ENCODE measurements around the gene B4GALNT3. TPM values are rescaled to one million over a fixed set of nuclear protein-coding genes. Genes with fewer than 3 reads are reported as not detected.

Gene B4GALNT3
- total RNA-seq, 2 donors from 2014 or later = 3.5 to 4.7 TPM

- Mint-ChIP-seq H3K4me1 (peaks cover 37% of the 10 kb centered on the region), H3K9me3 (no peaks in the 10 kb centered on the region), H3K4me3 (no peak overlapping the region), H3K27ac (no peak overlapping the region), H3K27me3 (no peaks in the 10 kb centered on the region), H3K36me3 (ENCODE audit: low read depth) (peaks cover 8% of the 10 kb centered on the region)
- ATAC-seq (replicated peaks) = no peak
These were observed 101.1 kb downstream of the B4GALNT3 start for GRCh38 chr12:560691-561390.

DNA sequence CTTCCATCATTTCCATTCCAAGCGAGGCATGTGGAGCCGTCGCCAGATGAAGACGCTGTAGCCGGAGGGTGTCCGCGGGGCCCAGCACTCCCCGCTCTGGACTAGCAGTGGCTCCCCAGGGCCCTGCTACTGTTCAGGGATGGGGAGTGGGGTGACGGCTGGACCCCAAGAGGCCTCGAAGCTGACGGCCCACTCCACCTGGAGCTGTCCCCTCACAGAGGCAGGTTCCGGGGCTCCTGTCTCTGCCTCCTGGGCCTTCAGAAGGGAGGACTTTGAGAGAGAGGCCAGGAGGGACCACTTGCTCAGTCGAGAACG lies 101.6 kb downstream of the B4GALNT3 start:
- H3K4me1 Mint-ChIP-seq = peaks cover 42% of the 10 kb centered on the region
- no peak for ATAC-seq (replicated peaks)
- H3K36me3 Mint-ChIP-seq (ENCODE audit: low read depth) = peaks cover 8% of the 10 kb centered on the region
- no peaks in the 10 kb centered on the region for H3K27me3 Mint-ChIP-seq
- H3K27ac Mint-ChIP-seq = no peak overlapping the region
- no peaks in the 10 kb centered on the region for H3K9me3 Mint-ChIP-seq
- H3K4me3 Mint-ChIP-seq = no peak overlapping the region

DNA sequence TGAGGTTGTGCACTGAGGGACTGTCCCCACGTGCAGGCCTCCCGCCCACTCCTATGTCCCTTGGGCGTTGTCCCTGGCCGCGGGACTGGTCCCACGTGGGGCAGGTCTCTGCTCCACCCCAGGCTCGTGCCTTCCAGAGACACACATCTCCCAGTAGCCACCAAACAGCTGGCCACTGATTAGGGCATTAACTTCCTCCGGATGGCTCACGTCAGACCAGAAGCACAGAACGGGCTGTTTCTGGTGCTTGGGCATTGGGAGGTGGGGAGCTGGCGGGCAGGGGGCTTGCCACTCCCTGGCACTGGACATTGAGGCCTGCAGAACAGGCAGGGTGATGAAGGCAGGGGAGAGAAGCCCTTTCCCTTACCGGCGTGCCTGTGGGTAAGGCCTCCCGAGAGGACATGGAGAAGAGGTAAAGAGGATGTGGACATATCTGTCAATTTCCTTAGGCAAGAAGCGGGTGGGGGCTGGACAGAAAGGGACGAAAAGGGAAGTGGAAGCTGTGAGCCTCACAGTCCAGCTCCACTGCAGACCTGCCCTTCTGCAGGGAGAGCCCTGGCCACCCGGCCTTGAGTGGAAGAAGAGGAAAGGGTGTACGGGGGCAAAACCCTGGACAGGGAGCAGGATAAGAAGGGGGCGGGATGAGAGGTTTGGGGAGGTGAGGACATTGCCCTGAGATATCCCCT lies 102.3 kb downstream of the B4GALNT3 start:
- Mint-ChIP-seq H3K4me1 (peaks cover 42% of the 10 kb centered on the region), H3K27me3 (no peaks in the 10 kb centered on the region), H3K4me3 (peak overlapping the region; percentile 57)

DNA sequence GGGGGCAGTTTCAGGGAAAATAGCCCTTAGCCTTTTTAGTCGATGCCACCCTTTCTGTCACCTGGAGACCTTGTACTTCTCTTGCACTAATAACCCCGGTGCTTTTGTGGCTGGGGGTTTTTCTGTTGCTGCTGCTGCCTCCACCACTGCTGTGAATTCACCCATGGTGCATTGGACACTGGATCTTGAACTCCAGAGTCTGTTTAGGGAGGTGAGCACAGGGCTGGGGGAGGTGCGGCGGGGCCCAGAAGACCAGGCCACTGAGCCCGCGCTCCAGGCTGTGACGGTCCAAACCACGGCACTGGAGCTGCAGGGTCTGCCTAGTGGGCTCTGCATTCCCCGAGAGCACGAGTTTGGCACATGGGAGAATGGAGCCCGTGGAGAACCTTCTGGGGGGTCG lies 102.9 kb downstream of the B4GALNT3 start:
- ATAC-seq (replicated peaks) = no peak
- H3K9me3 Mint-ChIP-seq = no peaks in the 10 kb centered on the region
- peak overlapping the region; percentile 57 for H3K4me3 Mint-ChIP-seq
- H3K36me3 Mint-ChIP-seq (ENCODE audit: low read depth) = peaks cover 8% of the 10 kb centered on the region
- H3K27ac Mint-ChIP-seq = peak overlapping the region; percentile 76
- H3K27me3 Mint-ChIP-seq = no peaks in the 10 kb centered on the region
- H3K4me1 Mint-ChIP-seq = peaks cover 41% of the 10 kb centered on the region

More for the DNA sequence above, 102.3 kb downstream of the B4GALNT3 start:
- Mint-ChIP-seq H3K27ac (peak overlapping the region; percentile 76), H3K9me3 (no peaks in the 10 kb centered on the region), H3K36me3 (ENCODE audit: low read depth) (peaks cover 8% of the 10 kb centered on the region)
- no peak for ATAC-seq (replicated peaks)

DNA sequence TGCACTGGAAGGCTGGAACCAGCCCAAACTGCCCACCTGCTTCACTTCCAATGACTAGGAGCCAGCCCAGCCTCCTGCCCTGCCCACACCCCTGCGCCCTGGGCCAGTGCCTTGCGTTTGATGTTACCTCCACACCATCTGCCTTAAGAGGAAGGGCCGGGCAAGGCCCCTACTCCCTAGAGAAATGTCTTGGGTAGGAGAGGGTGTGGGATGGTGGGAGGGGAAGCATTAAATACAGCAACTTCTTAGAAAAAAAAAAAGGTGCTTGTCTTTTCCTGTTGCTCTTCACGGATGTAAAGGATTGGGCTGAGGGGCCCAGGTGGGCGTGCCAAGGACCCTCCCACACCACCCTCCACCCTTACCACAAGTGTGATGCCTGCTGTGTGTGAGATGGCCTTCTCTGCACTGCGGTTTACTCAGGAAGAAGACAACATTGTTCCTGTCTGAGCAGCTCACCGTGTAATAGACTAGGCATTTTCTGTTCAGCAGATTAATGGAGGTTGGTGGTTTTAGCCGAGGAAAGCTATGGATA lies 103.6 kb downstream of the B4GALNT3 start:
- Mint-ChIP-seq H3K27me3 (no peaks in the 10 kb centered on the region), H3K27ac (peak overlapping the region; percentile 51), H3K4me3 (peak overlapping the region; percentile 57), H3K9me3 (no peaks in the 10 kb centered on the region), H3K4me1 (peaks cover 41% of the 10 kb centered on the region), H3K36me3 (ENCODE audit: low read depth) (peaks cover 8% of the 10 kb centered on the region)
- ATAC-seq (replicated peaks) = peak; percentile 79

GRCh38 chr12:563787-564298 lies 104.1 kb downstream of the B4GALNT3 start:
- H3K27ac Mint-ChIP-seq = peak overlapping the region; percentile 51
- H3K4me1 Mint-ChIP-seq = peaks cover 41% of the 10 kb centered on the region
- ATAC-seq (replicated peaks) = peak; percentile 23
- H3K9me3 Mint-ChIP-seq = no peaks in the 10 kb centered on the region
- peak overlapping the region; percentile 57 for H3K4me3 Mint-ChIP-seq
- no peaks in the 10 kb centered on the region for H3K27me3 Mint-ChIP-seq
- peaks cover 6% of the 10 kb centered on the region for H3K36me3 Mint-ChIP-seq (ENCODE audit: low read depth)

GRCh38 chr12:565161-565560 lies 105.4 kb downstream of the B4GALNT3 start:
- no peak for ATAC-seq (replicated peaks)
- Mint-ChIP-seq H3K36me3 (ENCODE audit: low read depth) (no peaks in the 10 kb centered on the region), H3K4me3 (no peak overlapping the region), H3K27ac (no peak overlapping the region), H3K27me3 (no peaks in the 10 kb centered on the region), H3K4me1 (peaks cover 36% of the 10 kb centered on the region), H3K9me3 (no peaks in the 10 kb centered on the region)

DNA sequence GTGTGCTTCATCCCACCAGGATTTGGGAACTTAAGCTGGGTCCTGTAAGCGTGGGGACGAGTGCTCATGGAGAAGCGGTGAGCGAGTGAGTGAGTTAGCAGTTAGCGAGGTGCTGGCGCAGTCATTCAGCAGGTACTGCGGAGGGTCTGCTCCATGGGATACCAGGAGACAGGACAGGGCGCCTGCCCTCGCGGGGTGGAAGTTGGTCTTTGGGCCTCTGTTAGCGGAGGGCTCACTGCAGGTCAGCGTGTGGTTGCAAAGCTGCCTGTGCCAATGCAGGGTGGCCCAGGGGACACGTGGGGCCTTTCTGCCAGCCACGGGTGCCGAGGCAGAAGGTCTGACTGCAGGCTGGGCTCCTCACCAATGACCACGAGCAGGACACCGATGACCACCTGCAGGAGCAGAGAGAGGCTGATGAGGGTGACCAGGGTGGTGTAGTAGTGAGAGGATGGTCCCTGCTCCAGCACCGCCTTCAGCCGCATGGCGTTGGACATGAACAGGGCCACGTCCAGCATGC lies 105.9 kb downstream of the B4GALNT3 start:
- peaks cover 36% of the 10 kb centered on the region for H3K4me1 Mint-ChIP-seq
- H3K9me3 Mint-ChIP-seq = no peaks in the 10 kb centered on the region
- H3K27ac Mint-ChIP-seq = peak overlapping the region; percentile 53
- no peak overlapping the region for H3K4me3 Mint-ChIP-seq
- H3K36me3 Mint-ChIP-seq (ENCODE audit: low read depth) = no peaks in the 10 kb centered on the region
- ATAC-seq (replicated peaks) = no peak
- no peaks in the 10 kb centered on the region for H3K27me3 Mint-ChIP-seq

DNA sequence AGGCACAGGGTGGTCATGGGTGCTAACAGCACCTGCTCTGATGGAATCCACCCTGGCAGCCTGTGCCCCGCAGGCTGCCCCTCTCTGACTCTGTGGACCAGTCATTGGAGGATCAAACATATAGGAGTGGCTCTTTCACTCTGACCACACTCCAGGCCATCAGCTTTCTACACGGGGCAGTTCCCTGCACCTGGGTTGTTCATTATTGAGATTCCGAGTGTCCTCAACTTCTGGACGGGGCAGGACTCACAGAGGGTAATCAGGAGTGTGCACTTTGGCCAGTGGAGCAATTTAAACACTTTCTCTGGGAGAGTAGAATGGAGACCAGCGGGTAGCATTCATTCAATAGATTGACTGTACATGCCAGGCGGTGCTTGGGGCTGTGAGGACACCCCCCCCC lies 108.7 kb downstream of the B4GALNT3 start:
- peaks cover 32% of the 10 kb centered on the region for H3K4me1 Mint-ChIP-seq
- ATAC-seq (replicated peaks) = no peak
- H3K27me3 Mint-ChIP-seq = no peaks in the 10 kb centered on the region
- H3K27ac Mint-ChIP-seq = no peak overlapping the region
- no peaks in the 10 kb centered on the region for H3K9me3 Mint-ChIP-seq
- no peak overlapping the region for H3K4me3 Mint-ChIP-seq
- H3K36me3 Mint-ChIP-seq (ENCODE audit: low read depth) = no peaks in the 10 kb centered on the region

DNA sequence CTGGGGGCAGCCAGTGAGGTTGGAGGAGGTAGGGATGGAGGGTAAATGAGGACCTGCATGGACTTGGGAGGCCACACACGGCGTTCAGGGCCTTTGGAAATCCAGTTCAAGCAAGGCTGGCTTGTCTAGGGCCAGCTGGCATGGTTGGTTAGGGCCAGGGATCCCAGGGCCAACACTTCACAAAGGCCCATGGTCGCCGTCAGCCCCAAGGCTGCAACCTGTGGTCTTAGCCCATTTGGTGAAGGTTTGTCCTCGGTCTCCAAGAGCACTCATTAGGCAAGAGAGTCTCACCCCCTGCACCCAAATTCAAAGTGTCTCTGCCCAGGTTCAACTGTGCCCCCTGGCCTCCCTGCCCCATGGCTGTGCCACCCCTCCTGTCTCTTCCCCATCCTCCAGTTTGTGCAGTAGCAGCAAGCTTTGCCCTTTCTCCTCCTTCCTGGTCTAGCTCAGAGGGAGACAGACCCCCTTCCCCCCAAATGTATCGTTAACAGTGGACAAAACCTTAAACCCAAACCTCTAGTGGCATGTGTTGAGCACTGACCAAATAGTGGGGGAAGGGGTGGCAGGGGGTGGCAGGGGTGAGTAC lies 109.4 kb downstream of the B4GALNT3 start:
- Mint-ChIP-seq H3K4me3 (peak overlapping the region; percentile 75), H3K27me3 (no peaks in the 10 kb centered on the region), H3K4me1 (peaks cover 25% of the 10 kb centered on the region), H3K27ac (peak overlapping the region; percentile 59), H3K9me3 (no peaks in the 10 kb centered on the region), H3K36me3 (ENCODE audit: low read depth) (no peaks in the 10 kb centered on the region)
- ATAC-seq (replicated peaks) = no peak

DNA sequence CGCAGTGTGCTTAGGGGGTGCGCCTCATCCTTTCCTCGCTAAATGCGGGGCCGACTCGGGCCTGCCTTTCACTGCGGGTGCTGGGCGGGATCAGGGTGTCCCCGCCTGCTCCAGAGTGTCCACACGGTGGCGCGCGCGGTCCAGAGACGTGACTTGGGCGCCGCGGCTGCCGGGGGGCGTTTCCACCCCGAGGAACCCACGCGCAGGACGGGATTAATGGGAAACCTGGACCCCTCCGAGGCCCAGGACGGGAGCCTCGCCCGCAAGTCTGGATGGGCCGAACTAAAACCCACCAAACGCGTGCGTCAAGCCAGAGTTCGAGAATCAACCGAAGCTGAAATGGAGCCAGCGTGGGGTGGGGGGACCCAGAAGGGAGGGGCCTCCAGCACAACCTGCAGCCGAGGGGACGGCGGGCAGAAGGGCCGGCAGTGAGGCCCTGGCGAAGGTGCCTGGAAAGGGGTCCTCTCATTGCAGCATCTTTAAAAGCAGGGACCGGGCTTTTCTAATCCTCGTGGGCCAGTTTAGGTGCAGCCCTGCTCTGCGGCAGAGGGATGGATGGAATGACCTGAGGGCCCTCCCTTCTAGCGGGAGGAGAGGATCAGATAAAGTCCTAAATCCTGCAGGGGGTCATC lies 110.2 kb downstream of the B4GALNT3 start:
- H3K27ac Mint-ChIP-seq = peak overlapping the region; percentile 59
- H3K36me3 Mint-ChIP-seq (ENCODE audit: low read depth) = no peaks in the 10 kb centered on the region
- ATAC-seq (replicated peaks) = peak; percentile 79
- H3K27me3 Mint-ChIP-seq = no peaks in the 10 kb centered on the region
- H3K4me1 Mint-ChIP-seq = peaks cover 27% of the 10 kb centered on the region
- no peaks in the 10 kb centered on the region for H3K9me3 Mint-ChIP-seq
- peak overlapping the region; percentile 75 for H3K4me3 Mint-ChIP-seq

DNA sequence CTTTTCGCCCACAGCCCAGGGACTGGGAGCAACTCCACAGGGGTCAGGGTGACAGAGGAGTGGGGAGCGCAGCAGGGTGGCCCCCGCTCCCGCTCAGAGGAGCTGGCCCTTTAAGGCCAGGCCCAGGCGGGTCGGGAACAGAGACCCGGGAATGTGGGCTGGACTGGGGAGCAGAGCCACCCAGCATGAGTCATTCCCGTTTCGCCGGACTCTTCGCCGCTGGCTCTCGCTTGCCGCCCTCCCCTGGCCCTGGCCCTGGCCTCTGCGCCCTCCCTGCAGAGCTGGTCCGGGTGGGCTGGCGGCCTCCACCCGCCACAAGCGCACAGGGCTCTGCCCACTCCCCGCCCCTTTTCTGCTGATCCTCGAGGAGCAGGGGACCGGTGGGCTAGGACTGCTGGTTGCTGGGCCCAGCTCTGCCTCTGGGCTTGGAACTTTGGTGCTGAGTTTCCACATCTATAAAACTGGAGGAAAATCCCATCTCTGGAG lies 110.7 kb downstream of the B4GALNT3 start:
- peaks cover 30% of the 10 kb centered on the region for H3K4me1 Mint-ChIP-seq
- no peak overlapping the region for H3K27ac Mint-ChIP-seq
- H3K4me3 Mint-ChIP-seq = peak overlapping the region; percentile 45
- no peak for ATAC-seq (replicated peaks)
- no peaks in the 10 kb centered on the region for H3K9me3 Mint-ChIP-seq
- no peaks in the 10 kb centered on the region for H3K36me3 Mint-ChIP-seq (ENCODE audit: low read depth)
- H3K27me3 Mint-ChIP-seq = no peaks in the 10 kb centered on the region

- ATAC-seq (replicated peaks) = no peak
- no peaks in the 10 kb centered on the region for H3K27me3 Mint-ChIP-seq
- no peaks in the 10 kb centered on the region for H3K9me3 Mint-ChIP-seq
- H3K4me1 Mint-ChIP-seq = peaks cover 27% of the 10 kb centered on the region
- H3K27ac Mint-ChIP-seq = peak overlapping the region; percentile 62
- H3K4me3 Mint-ChIP-seq = peak overlapping the region; percentile 45
- no peaks in the 10 kb centered on the region for H3K36me3 Mint-ChIP-seq (ENCODE audit: low read depth)
These were observed 111.4 kb downstream of the B4GALNT3 start for GRCh38 chr12:570921-571794.
